ENCODE results near the gene RNF114.

- TF ChIP-seq CTCF (IDR thresholded peaks at IDR 0.05; ENCODE audit: poor library complexity) (no peak), EZH2phosphoT487 (IDR thresholded peaks at IDR 0.05; ENCODE audit: low read depth, severe bottlenecking, unreplicated experiment) (no peak)
Measured at GRCh38 chr20:49945306-49945700, 9.1 kb downstream of the RNF114 start.
